ENCODE data around the gene RIC1.

- TF ChIP-seq, protein P1, sequence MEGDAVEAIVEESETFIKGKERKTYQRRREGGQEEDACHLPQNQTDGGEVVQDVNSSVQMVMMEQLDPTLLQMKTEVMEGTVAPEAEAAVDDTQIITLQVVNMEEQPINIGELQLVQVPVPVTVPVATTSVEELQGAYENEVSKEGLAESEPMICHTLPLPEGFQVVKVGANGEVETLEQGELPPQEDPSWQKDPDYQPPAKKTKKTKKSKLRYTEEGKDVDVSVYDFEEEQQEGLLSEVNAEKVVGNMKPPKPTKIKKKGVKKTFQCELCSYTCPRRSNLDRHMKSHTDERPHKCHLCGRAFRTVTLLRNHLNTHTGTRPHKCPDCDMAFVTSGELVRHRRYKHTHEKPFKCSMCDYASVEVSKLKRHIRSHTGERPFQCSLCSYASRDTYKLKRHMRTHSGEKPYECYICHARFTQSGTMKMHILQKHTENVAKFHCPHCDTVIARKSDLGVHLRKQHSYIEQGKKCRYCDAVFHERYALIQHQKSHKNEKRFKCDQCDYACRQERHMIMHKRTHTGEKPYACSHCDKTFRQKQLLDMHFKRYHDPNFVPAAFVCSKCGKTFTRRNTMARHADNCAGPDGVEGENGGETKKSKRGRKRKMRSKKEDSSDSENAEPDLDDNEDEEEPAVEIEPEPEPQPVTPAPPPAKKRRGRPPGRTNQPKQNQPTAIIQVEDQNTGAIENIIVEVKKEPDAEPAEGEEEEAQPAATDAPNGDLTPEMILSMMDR (IDR thresholded peaks at IDR 0.05; ENCODE audit: insufficient read depth, low read length) = no peak
- TF ChIP-seq POLR2AphosphoS5 (IDR thresholded peaks at IDR 0.05; ENCODE audit: low read depth) = no peak
These were observed 157.6 kb downstream of the RIC1 start for GRCh38 chr9:5786370-5787127.

Data from HL-60 (cell line).